Spleen (tissue), 11 donors: ENCODE data around the gene RERG. TPM values are rescaled to one million over a fixed set of nuclear protein-coding genes. Genes with fewer than 3 reads are reported as not detected.
"Not testable (repeated sequence)": the region's sequence is repeated elsewhere in the genome, so short reads cannot be mapped to it uniquely, and the experiment has no call there.

ENCODE experiments used
- DNase-seq: peaks from one replicate; pipeline ENCODE4 v3.0.0-alpha.2; 2020
- H3K27ac ChIP-seq, 8 donors: fragments of 200-600 bp; sonication (generic) in 7 of 8; 1 replicate in 4 of 8; 2 replicates in 4 of 8; pipeline versions ENCODE4 v1.5.0 to v1.8.0; 2016 to 2021; ENCODE audit warnings: inconsistent platforms in 4 of 8, mild to moderate bottlenecking in 4 of 8, moderate library complexity in 1 of 8
- H3K27me3 ChIP-seq, 7 donors: fragments of 200-600 bp; sonication (generic) in 6 of 7; replicated peaks in 1 of 7; 1 replicate in 4 of 7; 2 replicates in 3 of 7; pipeline versions ENCODE4 v1.5.0 to v1.8.0; 2016 to 2021; ENCODE audit warnings: inconsistent platforms in 3 of 7, mild to moderate bottlenecking in 1 of 7
- H3K36me3 ChIP-seq, 6 donors: fragments of 200-600 bp; sonication (generic) in 5 of 6; 1 replicate in 4 of 6; 2 replicates in 2 of 6; pipeline versions ENCODE4 v1.5.0 to v1.8.0; 2016 to 2021; ENCODE audit warnings: inconsistent platforms in 2 of 6
- H3K4me1 ChIP-seq, 6 donors: fragments of 200-600 bp; sonication (generic) in 5 of 6; 1 replicate in 3 of 6; 2 replicates in 3 of 6; pipeline versions ENCODE4 v1.5.0 to v1.8.0; 2016 to 2021; ENCODE audit warnings: inconsistent platforms in 3 of 6
- H3K4me3 ChIP-seq, 8 donors: fragments of 200-600 bp; sonication (generic) in 7 of 8; 1 replicate in 4 of 8; 2 replicates in 4 of 8; pipeline versions ENCODE4 v1.5.0 to v1.8.0; 2016 to 2021; ENCODE audit warnings: inconsistent platforms in 4 of 8, mild to moderate bottlenecking in 4 of 8, moderate library complexity in 2 of 8
- H3K9me3 ChIP-seq, 8 donors: fragments of 200-600 bp; sonication (generic) in 7 of 8; 1 replicate in 4 of 8; 2 replicates in 4 of 8; pipeline versions ENCODE4 v1.5.0 to v1.8.0; 2016 to 2021; ENCODE audit warnings: inconsistent platforms in 4 of 8
- POLR2A ChIP-seq, 3 donors: fragments of 450-650 bp; IDR thresholded peaks; one replicate each; pipeline ENCODE4 v1.5.1; 2017; ENCODE audit warnings: antibody characterized with exemption in 3 of 3, mild to moderate bottlenecking in 1 of 3
- POLR2AphosphoS5 ChIP-seq, 3 donors: sonication (generic); formaldehyde crosslinking; IDR thresholded peaks; one replicate each; pipeline ENCODE4 v1.5.1; 2017; ENCODE audit warnings: antibody characterized with exemption in 3 of 3
- WGBS, 5 donors: extraction: QIAGEN DNeasy Blood & Tissue Kit in 3 of 5; methylation state at CpG; one replicate each; pipeline versions ENCODE4 v1.1.5 to v1.1.7; 2013 to 2018; 5-methylcytosine and 5-hydroxymethylcytosine counted together
- intact Hi-C: fragments of 100-400 bp; cut with DNase I; formaldehyde crosslinking; loops from one replicate; pipeline ENCODE4 v1.15.0; 2023; ENCODE audit warnings: low total_unique reads
- polyA plus RNA-seq, 3 donors: library from polyadenylated mRNA; stranded (reverse); fragments of 200-250 nt; gene quantifications; one replicate each; pipeline ENCODE4 v1.2.1, GENCODE V29; 2013
- total RNA-seq, 7 donors: library from RNA; depleted of rRNA in 3 of 7; stranded (reverse); fragments of >200 nt in 3 of 7; fragmentation: NEBNext Ultra II Directional in 4 of 7; extraction: Animal tissue kit (Norgen Biotek cat#: 25700) in 4 of 7; gene quantifications; one replicate each; pipeline versions ENCODE4 v1.1.0 to v1.2.1, GENCODE V29; 2016 to 2021
- TF ChIP-seq, protein P1 (sequence below), 11 experiments: fragments of 200-600 bp in 7 of 11; fragments of 450-650 bp in 4 of 11; sonication (generic) in 4 of 11; IDR thresholded peaks in 8 of 11; conservative IDR thresholded peaks in 3 of 11; 1 replicate in 7 of 11; 2 replicates in 4 of 11; pipeline versions ENCODE4 v1.4.0 to v1.8.0; 2016 to 2021; ENCODE audit warnings: antibody characterized with exemption in 11 of 11, inconsistent platforms in 4 of 11, mild to moderate bottlenecking in 1 of 11
- donor health status: healthy with polysubstance abuse.
- donor health status: DM: no; HTN: no; CAD: no; lungs with moderate emphysema.
- donor health status: DM: no; HTN: no; CAD: no.
- donor health status: Bipolar disorder and iron deficiency.
- donor health status: healthy.
- donor health status: DM: no; HTN: no; CAD: no.
- donor health status: DM: yes; HTN: yes; CAD: no.

RERG gene
- total and polyA plus RNA-seq, 10 donors: 10.1 to 74.7 (median 38.0) TPM

DNA sequence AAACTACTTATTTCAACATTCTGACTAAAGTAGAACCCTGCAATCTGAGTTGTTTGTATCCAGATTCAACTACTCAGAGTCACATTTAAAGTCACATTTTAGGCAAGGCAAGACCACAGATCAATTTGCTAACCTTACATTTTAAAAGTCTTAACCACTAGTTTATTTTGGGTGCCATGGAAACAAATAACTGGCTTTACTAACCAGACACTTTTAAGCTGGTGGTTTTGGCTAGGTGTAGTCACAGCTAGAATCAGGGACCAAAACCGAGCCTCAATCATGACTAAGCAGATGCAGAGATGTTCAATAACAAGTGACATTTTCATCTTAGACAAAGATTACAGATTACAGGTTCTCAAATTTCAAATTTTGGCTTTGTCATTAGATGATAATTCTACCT is 133.1 kb downstream of the RERG start:
- DNase-seq: no peak
- Histone ChIP-seq H3K36me3 (no peaks in the 10 kb centered on the region), H3K27me3 (no peaks in the 10 kb centered on the region), H3K27ac (no peak overlapping the region), H3K4me1 (no peaks in the 10 kb centered on the region), H3K9me3 (no peaks in the 10 kb centered on the region), H3K4me3 (no peak overlapping the region)
- intact Hi-C loops: no loop called here
- TF ChIP-seq, protein P1, sequence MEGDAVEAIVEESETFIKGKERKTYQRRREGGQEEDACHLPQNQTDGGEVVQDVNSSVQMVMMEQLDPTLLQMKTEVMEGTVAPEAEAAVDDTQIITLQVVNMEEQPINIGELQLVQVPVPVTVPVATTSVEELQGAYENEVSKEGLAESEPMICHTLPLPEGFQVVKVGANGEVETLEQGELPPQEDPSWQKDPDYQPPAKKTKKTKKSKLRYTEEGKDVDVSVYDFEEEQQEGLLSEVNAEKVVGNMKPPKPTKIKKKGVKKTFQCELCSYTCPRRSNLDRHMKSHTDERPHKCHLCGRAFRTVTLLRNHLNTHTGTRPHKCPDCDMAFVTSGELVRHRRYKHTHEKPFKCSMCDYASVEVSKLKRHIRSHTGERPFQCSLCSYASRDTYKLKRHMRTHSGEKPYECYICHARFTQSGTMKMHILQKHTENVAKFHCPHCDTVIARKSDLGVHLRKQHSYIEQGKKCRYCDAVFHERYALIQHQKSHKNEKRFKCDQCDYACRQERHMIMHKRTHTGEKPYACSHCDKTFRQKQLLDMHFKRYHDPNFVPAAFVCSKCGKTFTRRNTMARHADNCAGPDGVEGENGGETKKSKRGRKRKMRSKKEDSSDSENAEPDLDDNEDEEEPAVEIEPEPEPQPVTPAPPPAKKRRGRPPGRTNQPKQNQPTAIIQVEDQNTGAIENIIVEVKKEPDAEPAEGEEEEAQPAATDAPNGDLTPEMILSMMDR (IDR thresholded peaks at IDR 0.05 in 8 of 11, conservative IDR thresholded peaks at IDR 0.05 in 3 of 11): no peak
- TF ChIP-seq POLR2A (IDR thresholded peaks at IDR 0.05) (no peak), POLR2AphosphoS5 (IDR thresholded peaks at IDR 0.05) (no peak)
- WGBS, 5 donors: 64 to 86% (median 69%) methylated on average over 1 of the region's 1 CpG

DNA sequence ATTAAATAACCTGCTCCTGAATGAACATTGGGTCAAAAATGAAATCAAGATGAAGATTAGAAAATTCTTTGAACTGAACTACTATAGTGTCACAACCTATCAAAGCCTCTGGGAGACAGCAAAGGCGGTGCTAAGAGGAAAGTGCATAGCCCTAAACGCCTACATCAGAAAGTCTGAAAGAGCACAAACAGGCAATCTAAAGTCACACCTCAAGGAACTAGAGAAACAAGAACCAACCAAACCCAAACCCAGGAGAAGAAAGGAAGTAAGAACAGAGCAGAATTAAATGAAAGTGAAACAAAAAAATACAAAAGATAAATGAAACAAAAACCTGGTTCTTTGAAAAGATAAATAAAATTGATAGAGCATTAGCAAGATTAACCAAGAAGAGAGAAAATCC is 143.5 kb downstream of the RERG start:
- H3K36me3 ChIP-seq, intact Hi-C loops: not testable (repeated sequence)

DNA sequence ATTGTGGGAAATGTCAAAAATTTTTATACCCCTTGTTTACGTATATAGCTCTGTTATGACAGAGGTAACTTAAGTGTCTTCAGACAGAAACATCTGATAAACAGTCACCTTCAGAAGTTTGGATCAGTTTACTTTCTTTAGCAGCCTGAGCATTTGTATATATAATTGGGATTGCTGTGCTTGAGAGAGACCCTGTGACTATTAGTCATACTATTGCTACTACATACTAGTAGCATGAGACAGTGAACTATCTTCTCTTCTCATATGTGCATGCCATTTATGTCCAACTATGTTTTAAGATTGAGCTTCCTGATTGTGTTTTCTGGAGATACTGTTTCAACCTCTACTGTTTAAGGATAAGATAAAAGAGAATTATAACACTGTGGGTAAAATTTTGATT is 146.9 kb downstream of the RERG start:
- TF ChIP-seq, protein P1 (IDR thresholded peaks at IDR 0.05 in 8 of 11, conservative IDR thresholded peaks at IDR 0.05 in 3 of 11): no peak
- intact Hi-C loops: no loop called here
- 88 to 98% (median 93%) methylated on average over 1 of the region's 1 CpG for WGBS, 5 donors
- H3K9me3 ChIP-seq: peaks cover 0 to 6% (median 4%) of the 10 kb centered on the region in 8 donors
- peaks cover 0 to 3% (median 0%) of the 10 kb centered on the region in 6 donors for H3K4me1 ChIP-seq
- no peaks in the 10 kb centered on the region for H3K27me3 ChIP-seq
- H3K36me3 ChIP-seq: no peaks in the 10 kb centered on the region
- no peak for DNase-seq
- H3K4me3 ChIP-seq: no peak overlapping the region
- H3K27ac ChIP-seq: no peak overlapping the region

More for the DNA sequence above, 143.5 kb downstream of the RERG start:
- not testable (repeated sequence) for H3K9me3 ChIP-seq, H3K27ac ChIP-seq, H3K27me3 ChIP-seq, H3K4me3 ChIP-seq, H3K4me1 ChIP-seq, DNase-seq
- WGBS, 5 donors: 63 to 75% (median 72%) methylated on average over 2 of the region's 2 CpGs

DNA sequence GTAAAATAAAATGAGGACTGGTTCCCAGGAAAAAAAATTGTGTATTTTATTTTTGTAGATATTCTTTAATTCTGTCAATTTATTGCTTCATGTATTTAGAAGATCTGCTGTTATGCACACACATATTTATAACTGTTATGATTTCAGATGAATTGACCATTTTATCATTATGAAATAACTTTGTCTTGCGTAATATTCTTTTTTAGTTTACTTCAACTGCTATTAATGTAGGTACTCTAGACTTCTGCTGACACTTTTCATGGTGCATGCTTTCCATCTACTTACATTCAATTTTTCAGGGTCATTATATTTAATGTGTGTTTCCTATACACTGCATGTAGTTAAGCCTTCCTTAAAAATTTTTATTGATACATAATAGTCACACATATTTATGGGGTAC is 162.1 kb downstream of the RERG start:
- 87 to 100% (median 94%) methylated on average over 1 of the region's 1 CpG for WGBS, 5 donors
- TF ChIP-seq POLR2AphosphoS5 (IDR thresholded peaks at IDR 0.05) (no peak), POLR2A (IDR thresholded peaks at IDR 0.05) (no peak)
- TF ChIP-seq, protein P1 (IDR thresholded peaks at IDR 0.05 in 8 of 11, conservative IDR thresholded peaks at IDR 0.05 in 3 of 11): no peak
- no peaks in the 10 kb centered on the region for H3K4me1 ChIP-seq
- H3K4me3 ChIP-seq: no peak overlapping the region
- H3K27me3 ChIP-seq: no peaks in the 10 kb centered on the region
- no peak for DNase-seq
- H3K9me3 ChIP-seq: peaks cover 0 to 10% (median 0%) of the 10 kb centered on the region in 8 donors
- peak overlapping the region in 5 of 8 donors; percentile 8 to 53 (median 34) for H3K27ac ChIP-seq
- intact Hi-C loops: no loop called here
- H3K36me3 ChIP-seq: no peaks in the 10 kb centered on the region

Other genes starting within 250 kb of the RERG start
- 1 to 10 TPM in 1 of 7 donors, under 1 TPM in 2, not detected in 4; 0.37 to 2.6 (median 0.51) TPM for gene PDE6H, start 248.4 kb downstream of the RERG start, total RNA-seq
- gene PDE6H, start 248.4 kb downstream of the RERG start, polyA plus RNA-seq: not detected
- 10 to 100 TPM in 2 of 7 donors, 1 to 10 TPM in 5; 5.0 to 12.2 (median 6.1) TPM for gene PTPRO, start 101.1 kb upstream of the RERG start, total RNA-seq
- gene PTPRO, start 101.1 kb upstream of the RERG start, polyA plus RNA-seq: 1 to 10 TPM; 2.3 to 3.8 (median 3.3) TPM